GM12878 (cell line): Measurements from ENCODE around the gene MEIS1. TPM values are rescaled to one million over a fixed set of nuclear protein-coding genes. Genes with fewer than 3 reads are reported as not detected.
A peak's percentile ranks its signal among the peaks of the same experiment; 100 is the strongest.

Source experiments
- ATAC-seq: fragments of 200-7000 bp; cut with Tn5 transposase; 3 replicates; pipeline ENCODE4 v1.9.1; 2020; ENCODE audit warnings: mild to moderate bottlenecking, moderate library complexity
- BruUV-seq: library from RNA; stranded (reverse); fragments of 400-500 nt; replicated peaks from 2 replicates; lab custom pipeline; 2021; lab: Mats Ljungman, UMichigan
- CTCF ChIA-PET: fragments of 300-600 bp; sonication (Branson Sonifier 250); formaldehyde crosslinking; extraction: SDS; loops from one replicate; lab custom pipeline; 2021; ENCODE audit warnings: inconsistent platforms; lab: Yijun Ruan, JAX
- POLR2A ChIA-PET: fragments of 350-600 bp; formaldehyde crosslinking; extraction: SDS; loops from one replicate; lab custom pipeline; 2021; ENCODE audit warnings: inconsistent platforms; lab: Charles Lee
- RAD21 ChIA-PET: fragments of 300-600 bp; sonication (Branson Sonifier 250); formaldehyde crosslinking; loops from one replicate; lab custom pipeline; 2023; ENCODE audit warnings: antibody characterized with exemption; ENCODE audit not compliant: unreplicated experiment; lab: Charles Lee
- SMC1A ChIA-PET: fragments of 300-600 bp; sonication (Branson Sonifier 250); formaldehyde crosslinking; loops from one replicate; lab custom pipeline; 2023; ENCODE audit not compliant: unreplicated experiment, uncharacterized antibody; lab: Charles Lee
- DNase-seq: peaks from one replicate; pipeline ENCODE4 v3.0.0-alpha.2; 2011; ENCODE audit warnings: low read depth, low spot score
- FAIRE-seq: peaks from 3 replicates; lab custom pipeline; 2011; peaks lifted over from hg19 to GRCh38; lab: Jason Lieb, UNC
- H2AFZ ChIP-seq: 2 replicates; pipeline ENCODE4 v1.6.0; 2011; ENCODE audit warnings: low read depth, low read length, control low read depth; ENCODE audit not compliant: control insufficient read depth
- H3K27ac ChIP-seq: 2 replicates; pipeline ENCODE4 v1.5.1; 2011; ENCODE audit warnings: control low read depth; ENCODE audit not compliant: control insufficient read depth, insufficient read depth
- H3K27me3 ChIP-seq, 2 experiments: replicated peaks in 1 of 2; 2 replicates each; pipeline versions ENCODE4 v1.6.0 to v1.6.1; 2011; ENCODE audit warnings: low read length in 1 of 2; ENCODE audit not compliant: control insufficient read depth in 2 of 2, insufficient read depth in 2 of 2
- H3K36me3 ChIP-seq, 2 experiments: 2 replicates each; pipeline ENCODE4 v1.5.1; 2011; ENCODE audit warnings: low read length in 1 of 2; ENCODE audit not compliant: control insufficient read depth in 2 of 2, insufficient read depth in 2 of 2
- H3K4me1 ChIP-seq: 2 replicates; pipeline ENCODE4 v1.6.1; 2011; ENCODE audit warnings: mild to moderate bottlenecking, low read length, moderate library complexity, mixed read lengths; ENCODE audit not compliant: control insufficient read depth, insufficient read depth
- H3K4me2 ChIP-seq: 2 replicates; pipeline ENCODE4 v1.6.0; 2011; ENCODE audit warnings: control low read depth; ENCODE audit not compliant: control insufficient read depth, insufficient read depth
- H3K4me3 ChIP-seq: fragments of 200-600 bp; sonication (generic); 2 replicates; pipeline ENCODE4 v1.5.1; 2016
- H3K79me2 ChIP-seq: 2 replicates; pipeline ENCODE4 v1.6.0; 2011; ENCODE audit warnings: low read length; ENCODE audit not compliant: control insufficient read depth, insufficient read depth
- H3K9ac ChIP-seq: 2 replicates; pipeline ENCODE4 v1.8.0; 2011; ENCODE audit warnings: low read length, control low read depth, mixed read lengths; ENCODE audit not compliant: control insufficient read depth, insufficient read depth
- H3K9me3 ChIP-seq: replicated peaks from 3 replicates; pipeline ENCODE4 v1.5.1; 2011; ENCODE audit warnings: mild to moderate bottlenecking, low read length; ENCODE audit not compliant: control insufficient read depth, insufficient read depth
- H4K20me1 ChIP-seq: 2 replicates; pipeline ENCODE4 v1.6.0; 2011; ENCODE audit not compliant: control insufficient read depth, insufficient read depth
- CHD4 ChIP-seq: fragments of 200-600 bp; sonication (generic); IDR thresholded peaks from 2 replicates; pipeline ENCODE4 v1.6.1; 2016; ENCODE audit warnings: mild to moderate bottlenecking
- JUND ChIP-seq: IDR thresholded peaks from 2 replicates; pipeline ENCODE4 v1.6.1; 2012; ENCODE audit warnings: low read depth, mild to moderate bottlenecking, low read length, improper control_type of control experiment, moderate library complexity
- LARP7 ChIP-seq: fragments of 450-650 bp; IDR thresholded peaks from 2 replicates; pipeline ENCODE4 v1.6.1; 2017; ENCODE audit warnings: mild to moderate bottlenecking
- NFIC ChIP-seq: IDR thresholded peaks from 2 replicates; pipeline ENCODE4 v1.6.1; 2012; ENCODE audit warnings: low read depth, mild to moderate bottlenecking, inconsistent platforms, low read length, moderate library complexity
- RCOR1 ChIP-seq: conservative IDR thresholded peaks from 2 replicates; pipeline ENCODE4 v1.6.1; 2012; ENCODE audit warnings: low read depth, low read length, improper control_type of control experiment
- SMAD5 ChIP-seq: IDR thresholded peaks from 2 replicates; pipeline ENCODE4 v1.6.1; 2016; ENCODE audit warnings: antibody characterized with exemption, low read depth
- SUZ12 ChIP-seq: fragments of 200-600 bp; sonication (generic); IDR thresholded peaks from one replicate; pipeline ENCODE4 v1.6.1; 2018; ENCODE audit warnings: antibody characterized with exemption, mild to moderate bottlenecking; ENCODE audit not compliant: unreplicated experiment
- TAF1 ChIP-seq: IDR thresholded peaks from 2 replicates; pipeline ENCODE4 v1.6.1; 2011; ENCODE audit warnings: mild to moderate bottlenecking, low read depth, low read length, borderline replicate concordance
- ZNF217 ChIP-seq: fragments of 450-650 bp; IDR thresholded peaks from 2 replicates; pipeline ENCODE4 v1.6.1; 2017; ENCODE audit warnings: antibody characterized with exemption, mild to moderate bottlenecking
- WGBS: methylation state at CpG from one replicate; pipeline ENCODE4 v1.1.6; 2016; ENCODE audit warnings: low lambda C conversion rate; ENCODE audit not compliant: insufficient replicate concordance, insufficient coverage; ENCODE audit errors: missing lambda C conversion rate; 5-methylcytosine and 5-hydroxymethylcytosine counted together
- in situ Hi-C: fragments of 300-500 bp; cut with MboI; formaldehyde crosslinking; loops from 9 replicates; pipeline ENCODE4 v1.14.3; 2018; ENCODE audit warnings: mixed read lengths
- intact Hi-C: fragments of 100-400 bp; cut with micrococcal nuclease; formaldehyde crosslinking; loops from one replicate; pipeline ENCODE4 v1.14.2; 2022; ENCODE audit not compliant: unreplicated experiment
- polyA plus RNA-seq, 11 experiments: library from polyadenylated mRNA; depleted of rRNA in 4 of 11; unstranded in 6 of 11; stranded (reverse) in 5 of 11; fragments of >200 nt; fragmentation: Nextera tagmentation in 4 of 11; fragmentation: Illumina TruSeq in 1 of 11; extraction: Ambion mirVana in 4 of 11; extraction: Trizol in 1 of 11; gene quantifications; 1 replicate in 1 of 11; 2 replicates in 10 of 11; pipeline versions ENCODE4 v1.2.1 to v1.2.3, GENCODE V29; 2011 to 2016; ENCODE audit warnings: inconsistent platforms in 2 of 11, missing spikeins in 2 of 11, low read depth in 1 of 11
- total RNA-seq, 4 experiments: library from RNA; depleted of rRNA in 3 of 4; stranded (reverse); fragments of >200 nt in 3 of 4; fragmentation: Illumina TruSeq in 1 of 4; extraction: Trizol in 1 of 4; gene quantifications; 2 replicates each; pipeline versions ENCODE4 v1.2.1 to v1.2.3, GENCODE V29; 2013 to 2021
- TF ChIP-seq, protein P1 (sequence below), 3 experiments: IDR thresholded peaks in 2 of 3; conservative IDR thresholded peaks in 1 of 3; 2 replicates each; pipeline ENCODE4 v1.5.1; 2011; ENCODE audit warnings: low read depth in 3 of 3, low read length in 3 of 3, mild to moderate bottlenecking in 3 of 3, control low read depth in 2 of 3, moderate library complexity in 2 of 3, inconsistent platforms in 1 of 3, mixed read lengths in 1 of 3; ENCODE audit not compliant: control insufficient read depth in 2 of 3, insufficient read depth in 1 of 3; ENCODE audit errors: extremely low read depth in 1 of 3
- TF ChIP-seq, protein P2 (sequence below): fragments of 450-650 bp; formaldehyde crosslinking; IDR thresholded peaks from 2 replicates; pipeline ENCODE4 v1.4.0; 2020; ENCODE audit warnings: mild to moderate bottlenecking, moderate library complexity

MEIS1 gene
- total and polyA plus RNA-seq, 10 of the 15 experiments (the other 5 are each of a cell fraction or from before 2014, with no cell fraction given): 0.04 to 0.31 (median 0.14) TPM; not detected in 6

DNA sequence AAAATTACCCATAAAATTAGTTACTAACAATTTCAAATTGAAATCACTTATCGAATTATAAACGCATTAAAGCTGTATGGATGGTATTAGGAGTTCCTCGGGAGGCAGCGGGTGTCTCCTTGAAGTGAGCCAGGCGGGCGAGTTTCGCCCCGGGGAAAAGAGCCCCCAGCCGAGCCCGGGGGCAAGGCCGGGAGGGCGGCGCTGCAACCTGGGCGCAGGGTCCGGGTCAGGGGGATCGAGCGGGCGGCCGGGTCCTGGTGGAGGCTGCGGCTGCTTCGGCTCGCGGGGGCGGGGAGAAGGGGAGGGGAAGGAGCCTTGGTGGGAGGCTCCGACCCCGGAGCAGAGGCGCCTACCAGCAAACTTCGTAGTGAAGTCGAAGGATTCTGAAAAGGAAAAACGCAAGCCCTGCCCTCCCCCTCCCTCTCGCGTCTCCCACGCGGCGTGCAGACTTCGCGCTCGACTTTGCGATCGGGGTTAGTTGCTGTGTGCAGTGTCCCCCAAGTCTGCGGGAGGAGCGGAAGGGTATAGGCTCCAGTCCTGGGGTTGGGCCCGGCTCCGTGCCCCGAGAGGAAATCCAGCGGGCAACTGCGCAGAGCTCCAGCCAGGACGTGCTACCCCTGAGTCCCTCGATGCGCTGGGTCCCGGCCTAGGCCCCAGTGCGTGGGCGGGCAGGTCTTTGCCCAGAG lies 140.8 kb downstream of the MEIS1 start:
- no peak for FAIRE-seq
- in situ Hi-C loops (no loop called here), intact Hi-C loops (loop anchor here (2.0 kb wide), 1 partner anchor 143 kb away; no protein-coding TSS in a partner anchor)
- ATAC-seq: no peak
- H3K27me3 ChIP-seq: peaks cover 4 to 12% of the 10 kb centered on the region in 2 experiments
- H3K9ac ChIP-seq: no peak overlapping the region
- RAD21 ChIA-PET: no interaction called here
- H3K79me2 ChIP-seq: no peaks in the 10 kb centered on the region
- no peak for DNase-seq
- no peaks in the 10 kb centered on the region for H4K20me1 ChIP-seq
- no TSS peak for BruUV-seq
- WGBS: 9% methylated on average over 34 of the region's 53 CpGs
- TF ChIP-seq SUZ12: peak; percentile 36
- no peak for TF ChIP-seq SMAD5
- H3K36me3 ChIP-seq: no peaks in the 10 kb centered on the region
- H2AFZ ChIP-seq: no peak overlapping the region
- SMC1A ChIA-PET: interaction anchor here (0.6 kb wide), 1 partner anchor 1212 kb away, joined by 3 read pairs; no protein-coding TSS in a partner anchor
- no peaks in the 10 kb centered on the region for H3K4me1 ChIP-seq
- H3K4me2 ChIP-seq: no peak overlapping the region
- H3K27ac ChIP-seq: no peak overlapping the region
- POLR2A ChIA-PET: no interaction called here
- CTCF ChIA-PET: no interaction called here
- no peaks in the 10 kb centered on the region for H3K9me3 ChIP-seq
- no peak overlapping the region for H3K4me3 ChIP-seq

DNA sequence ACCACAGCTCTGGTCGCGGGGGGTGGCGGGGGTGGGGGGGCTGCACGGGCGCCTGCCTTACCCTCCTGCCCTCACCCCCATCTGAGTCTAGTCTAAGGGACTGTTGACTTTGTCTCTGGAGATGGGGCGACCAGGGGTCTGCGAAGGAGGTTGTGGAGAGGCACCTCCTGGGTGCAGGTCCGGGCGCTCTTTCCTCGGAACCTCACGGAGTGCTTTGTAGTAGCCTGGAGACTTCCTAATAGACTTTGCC lies 141.3 kb downstream of the MEIS1 start:
- H3K9me3 ChIP-seq: no peaks in the 10 kb centered on the region
- H3K36me3 ChIP-seq: no peaks in the 10 kb centered on the region
- ChIA-PET CTCF (no interaction called here), RAD21 (no interaction called here), SMC1A (no interaction called here), POLR2A (no interaction called here)
- no peak overlapping the region for H2AFZ ChIP-seq
- no peaks in the 10 kb centered on the region for H4K20me1 ChIP-seq
- in situ Hi-C loops (no loop called here), intact Hi-C loops (no loop called here)
- ATAC-seq: no peak
- DNase-seq: no peak
- H3K4me3 ChIP-seq: no peak overlapping the region
- H3K27ac ChIP-seq: no peak overlapping the region
- H3K4me2 ChIP-seq: no peak overlapping the region
- no peak overlapping the region for H3K9ac ChIP-seq
- WGBS: 13% methylated on average over 11 of the region's 11 CpGs
- no TSS peak for BruUV-seq
- FAIRE-seq: no peak
- no peaks in the 10 kb centered on the region for H3K4me1 ChIP-seq
- peaks cover 7 to 15% of the 10 kb centered on the region in 2 experiments for H3K27me3 ChIP-seq
- no peaks in the 10 kb centered on the region for H3K79me2 ChIP-seq
- TF ChIP-seq, protein P1, sequence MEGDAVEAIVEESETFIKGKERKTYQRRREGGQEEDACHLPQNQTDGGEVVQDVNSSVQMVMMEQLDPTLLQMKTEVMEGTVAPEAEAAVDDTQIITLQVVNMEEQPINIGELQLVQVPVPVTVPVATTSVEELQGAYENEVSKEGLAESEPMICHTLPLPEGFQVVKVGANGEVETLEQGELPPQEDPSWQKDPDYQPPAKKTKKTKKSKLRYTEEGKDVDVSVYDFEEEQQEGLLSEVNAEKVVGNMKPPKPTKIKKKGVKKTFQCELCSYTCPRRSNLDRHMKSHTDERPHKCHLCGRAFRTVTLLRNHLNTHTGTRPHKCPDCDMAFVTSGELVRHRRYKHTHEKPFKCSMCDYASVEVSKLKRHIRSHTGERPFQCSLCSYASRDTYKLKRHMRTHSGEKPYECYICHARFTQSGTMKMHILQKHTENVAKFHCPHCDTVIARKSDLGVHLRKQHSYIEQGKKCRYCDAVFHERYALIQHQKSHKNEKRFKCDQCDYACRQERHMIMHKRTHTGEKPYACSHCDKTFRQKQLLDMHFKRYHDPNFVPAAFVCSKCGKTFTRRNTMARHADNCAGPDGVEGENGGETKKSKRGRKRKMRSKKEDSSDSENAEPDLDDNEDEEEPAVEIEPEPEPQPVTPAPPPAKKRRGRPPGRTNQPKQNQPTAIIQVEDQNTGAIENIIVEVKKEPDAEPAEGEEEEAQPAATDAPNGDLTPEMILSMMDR (IDR thresholded peaks at IDR 0.05 in 2 of 3, conservative IDR thresholded peaks at IDR 0.05 in 1 of 3; ENCODE audit: control insufficient read depth in 2 of 3, extremely low read depth in 1 of 3, insufficient read depth in 1 of 3, low read depth in 3 of 3, low read length in 3 of 3): no peak
- TF ChIP-seq TAF1: no peak
- TF ChIP-seq LARP7: no peak
- no peak for TF ChIP-seq ZNF217
- no peak for TF ChIP-seq CHD4
- no peak for TF ChIP-seq NFIC
- no peak for TF ChIP-seq JUND
- no peak for TF ChIP-seq RCOR1
- TF ChIP-seq, protein P2, sequence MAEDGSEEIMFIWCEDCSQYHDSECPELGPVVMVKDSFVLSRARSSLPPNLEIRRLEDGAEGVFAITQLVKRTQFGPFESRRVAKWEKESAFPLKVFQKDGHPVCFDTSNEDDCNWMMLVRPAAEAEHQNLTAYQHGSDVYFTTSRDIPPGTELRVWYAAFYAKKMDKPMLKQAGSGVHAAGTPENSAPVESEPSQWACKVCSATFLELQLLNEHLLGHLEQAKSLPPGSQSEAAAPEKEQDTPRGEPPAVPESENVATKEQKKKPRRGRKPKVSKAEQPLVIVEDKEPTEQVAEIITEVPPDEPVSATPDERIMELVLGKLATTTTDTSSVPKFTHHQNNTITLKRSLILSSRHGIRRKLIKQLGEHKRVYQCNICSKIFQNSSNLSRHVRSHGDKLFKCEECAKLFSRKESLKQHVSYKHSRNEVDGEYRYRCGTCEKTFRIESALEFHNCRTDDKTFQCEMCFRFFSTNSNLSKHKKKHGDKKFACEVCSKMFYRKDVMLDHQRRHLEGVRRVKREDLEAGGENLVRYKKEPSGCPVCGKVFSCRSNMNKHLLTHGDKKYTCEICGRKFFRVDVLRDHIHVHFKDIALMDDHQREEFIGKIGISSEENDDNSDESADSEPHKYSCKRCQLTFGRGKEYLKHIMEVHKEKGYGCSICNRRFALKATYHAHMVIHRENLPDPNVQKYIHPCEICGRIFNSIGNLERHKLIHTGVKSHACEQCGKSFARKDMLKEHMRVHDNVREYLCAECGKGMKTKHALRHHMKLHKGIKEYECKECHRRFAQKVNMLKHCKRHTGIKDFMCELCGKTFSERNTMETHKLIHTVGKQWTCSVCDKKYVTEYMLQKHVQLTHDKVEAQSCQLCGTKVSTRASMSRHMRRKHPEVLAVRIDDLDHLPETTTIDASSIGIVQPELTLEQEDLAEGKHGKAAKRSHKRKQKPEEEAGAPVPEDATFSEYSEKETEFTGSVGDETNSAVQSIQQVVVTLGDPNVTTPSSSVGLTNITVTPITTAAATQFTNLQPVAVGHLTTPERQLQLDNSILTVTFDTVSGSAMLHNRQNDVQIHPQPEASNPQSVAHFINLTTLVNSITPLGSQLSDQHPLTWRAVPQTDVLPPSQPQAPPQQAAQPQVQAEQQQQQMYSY (CRISPR knock-in tag): no peak
